ENCODE measurements around the gene MYT1. TPM values are rescaled to one million over a fixed set of nuclear protein-coding genes. Genes with fewer than 3 reads are reported as not detected.

Gene MYT1
- total and polyA plus RNA-seq, 9 of the 15 experiments (the other 6 are each of a cell fraction or from before 2014, with no cell fraction given), result 0.02 to 0.12 (median 0.06) TPM; not detected in 4

GRCh38 chr20:64176971-64177370, 12.7 kb downstream of the MYT1 start:
- H3K9me1 ChIP-seq (ENCODE audit: control insufficient read depth, insufficient read depth, low read length), result no peaks in the 10 kb centered on the region
- H3K4me1 ChIP-seq (replicated peaks in 1 of 2; ENCODE audit: control insufficient read depth in 2 of 2, insufficient read depth in 2 of 2, low read length in 2 of 2), result no peaks in the 10 kb centered on the region
- no peaks in the 10 kb centered on the region; the same call in 1 of the 2 replicates for H3K9me3 ChIP-seq (replicated peaks; ENCODE audit: control insufficient read depth, insufficient read depth, low read depth, low read length)
- no peaks in the 10 kb centered on the region; the same call in 1 of the 2 replicates for H4K20me1 ChIP-seq (replicated peaks; ENCODE audit: control insufficient read depth, insufficient read depth, low read length)
- no peaks in the 10 kb centered on the region for H3K79me2 ChIP-seq (ENCODE audit: control insufficient read depth, insufficient read depth, low read length)
- no peak overlapping the region for H3K27ac ChIP-seq (ENCODE audit: extremely low read depth, low read depth, low read length)
- CTCF ChIA-PET (ENCODE audit: low intra/inter-chr PET ratio), result no interaction called here
- intact Hi-C loops (cut with micrococcal nuclease) (no loop called here), in situ Hi-C loops (cut with MboI) (no loop called here)
- no peak overlapping the region for H3K4me2 ChIP-seq (ENCODE audit: insufficient read depth, low read length)
- no peaks in the 10 kb centered on the region for H3K36me3 ChIP-seq (ENCODE audit: control insufficient read depth, insufficient read depth, low read length)
- ATAC-seq, result no peak
- BruUV-seq (replicated peaks), result no TSS peak
- H3K27me3 ChIP-seq (ENCODE audit: control insufficient read depth in 2 of 2, insufficient read depth in 2 of 2, low read length in 2 of 2), result peaks cover 13 to 42% of the 10 kb centered on the region in 2 experiments; a peak in 4 of 5 replicates
- POLR2A ChIA-PET, result no interaction called here
- H3K9ac ChIP-seq (ENCODE audit: insufficient read depth in 1 of 2, low read depth in 2 of 2, low read length in 2 of 2), result no peak overlapping the region
- DNase-seq (ENCODE audit: extremely low read depth in 1 of 4, low spot score in 3 of 4), result no peak
- H2AFZ ChIP-seq (ENCODE audit: low read depth, low read length), result no peak overlapping the region
- TF ChIP-seq ZNF24 (IDR thresholded peaks at IDR 0.05) (no peak), TEAD2 (tag; IDR thresholded peaks at IDR 0.05) (no peak), ZSCAN32 (CRISPR knock-in tag; IDR thresholded peaks at IDR 0.05) (no peak), NELFE (IDR thresholded peaks at IDR 0.05; ENCODE audit: insufficient read depth, insufficient read length) (no peak), PML (IDR thresholded peaks at IDR 0.05; ENCODE audit: low read length) (no peak), ELF1 (tag; IDR thresholded peaks at IDR 0.05) (no peak), ZNF263 (CRISPR knock-in tag; IDR thresholded peaks at IDR 0.05; ENCODE audit: borderline replicate concordance) (no peak), ZC3H11A (IDR thresholded peaks at IDR 0.05; ENCODE audit: low read depth, low read length) (no peak)
- WGBS (ENCODE audit: insufficient coverage, low coverage, missing lambda C conversion rate), result 0% methylated on average over 2 of the region's 2 CpGs
- FAIRE-seq, result no peak
- no peak overlapping the region for H3K4me3 ChIP-seq

- H3K4me2 ChIP-seq (ENCODE audit: insufficient read depth, low read length), result no peak overlapping the region
- H3K9ac ChIP-seq (ENCODE audit: insufficient read depth in 1 of 2, low read depth in 2 of 2, low read length in 2 of 2), result no peak overlapping the region
- no TSS peak for BruUV-seq (replicated peaks)
- no peaks in the 10 kb centered on the region; the same call in 1 of the 2 replicates for H3K9me3 ChIP-seq (replicated peaks; ENCODE audit: control insufficient read depth, insufficient read depth, low read depth, low read length)
- H3K4me1 ChIP-seq (replicated peaks in 1 of 2; ENCODE audit: control insufficient read depth in 2 of 2, insufficient read depth in 2 of 2, low read length in 2 of 2), result no peaks in the 10 kb centered on the region
- no peak overlapping the region for H2AFZ ChIP-seq (ENCODE audit: low read depth, low read length)
- WGBS (ENCODE audit: insufficient coverage, low coverage, missing lambda C conversion rate), result 0% methylated on average over 4 of the region's 8 CpGs
- ChIA-PET CTCF (ENCODE audit: low intra/inter-chr PET ratio) (no interaction called here), POLR2A (no interaction called here)
- H3K79me2 ChIP-seq (ENCODE audit: control insufficient read depth, insufficient read depth, low read length), result no peaks in the 10 kb centered on the region
- DNase-seq (ENCODE audit: extremely low read depth in 1 of 4, low spot score in 3 of 4) (no peak), ATAC-seq (no peak), FAIRE-seq (no peak)
- intact Hi-C loops (cut with micrococcal nuclease) (no loop called here), in situ Hi-C loops (cut with MboI) (no loop called here)
- no peaks in the 10 kb centered on the region for H3K9me1 ChIP-seq (ENCODE audit: control insufficient read depth, insufficient read depth, low read length)
- no peak overlapping the region for H3K27ac ChIP-seq (ENCODE audit: extremely low read depth, low read depth, low read length)
- no peaks in the 10 kb centered on the region for H3K36me3 ChIP-seq (ENCODE audit: control insufficient read depth, insufficient read depth, low read length)
- H3K27me3 ChIP-seq (ENCODE audit: control insufficient read depth in 2 of 2, insufficient read depth in 2 of 2, low read length in 2 of 2), result peaks cover 15 to 46% of the 10 kb centered on the region in 2 experiments; a peak in 4 of 5 replicates
- no peak overlapping the region for H3K4me3 ChIP-seq
- H4K20me1 ChIP-seq (replicated peaks; ENCODE audit: control insufficient read depth, insufficient read depth, low read length), result no peaks in the 10 kb centered on the region; the same call in 1 of the 2 replicates
- TF ChIP-seq RBM25 (IDR thresholded peaks at IDR 0.05; ENCODE audit: low read depth, low read length, severe bottlenecking) (no peak), POLR2H (tag; IDR thresholded peaks at IDR 0.05; ENCODE audit: low read depth) (no peak), ZBTB2 (IDR thresholded peaks at IDR 0.05) (no peak), ZNF165 (CRISPR knock-in tag; IDR thresholded peaks at IDR 0.05; ENCODE audit: borderline replicate concordance) (no peak), GABPA (tag; conservative IDR thresholded peaks at IDR 0.05; ENCODE audit: low read depth) (no peak), SLC30A9 (CRISPR knock-in tag; IDR thresholded peaks at IDR 0.05) (no peak), ZNF408 (CRISPR knock-in tag; IDR thresholded peaks at IDR 0.05; ENCODE audit: low read depth) (no peak), RFX1 (IDR thresholded peaks at IDR 0.05) (no peak), ZNF146 (CRISPR knock-in tag; IDR thresholded peaks at IDR 0.05; ENCODE audit: unreplicated experiment) (no peak), BMI1 (IDR thresholded peaks at IDR 0.05; ENCODE audit: low read length) (no peak), KDM4B (IDR thresholded peaks at IDR 0.05; ENCODE audit: borderline replicate concordance in 2 of 2, low read depth in 1 of 2) (no peak)
These were observed 13.1 kb downstream of the MYT1 start for GRCh38 chr20:64177384-64177783.
